C4-2B (cell line): ENCODE results near the gene ARL11.

Experiments
- ZFX ChIP-seq: fragments of 450-650 bp; IDR thresholded peaks from 2 replicates; pipeline ENCODE4 v1.6.1; 2017
- TF ChIP-seq, protein P1 (sequence below): fragments of 450-650 bp; conservative IDR thresholded peaks from 2 replicates; pipeline ENCODE4 v1.5.1; 2017; ENCODE audit warnings: mild to moderate bottlenecking

DNA sequence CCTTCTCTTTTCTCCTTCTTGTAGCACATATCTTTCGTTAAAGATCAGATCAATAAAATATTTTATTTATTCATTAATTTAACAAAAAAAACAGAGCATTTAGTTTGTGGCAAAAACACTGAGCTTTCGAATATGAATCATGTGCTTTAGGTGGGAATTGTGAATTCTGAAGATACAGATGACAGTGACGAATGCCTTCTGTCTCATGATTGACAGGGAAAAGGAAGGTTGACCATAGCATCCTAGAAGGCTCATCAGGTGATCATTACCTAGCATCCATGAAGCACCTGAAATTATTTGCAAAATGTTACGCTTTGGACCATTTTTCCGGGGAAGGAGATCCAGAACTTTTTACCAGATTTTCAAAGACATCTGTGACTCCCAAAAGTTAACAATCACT, 3.8 kb downstream of the ARL11 start:
- TF ChIP-seq, protein P1, sequence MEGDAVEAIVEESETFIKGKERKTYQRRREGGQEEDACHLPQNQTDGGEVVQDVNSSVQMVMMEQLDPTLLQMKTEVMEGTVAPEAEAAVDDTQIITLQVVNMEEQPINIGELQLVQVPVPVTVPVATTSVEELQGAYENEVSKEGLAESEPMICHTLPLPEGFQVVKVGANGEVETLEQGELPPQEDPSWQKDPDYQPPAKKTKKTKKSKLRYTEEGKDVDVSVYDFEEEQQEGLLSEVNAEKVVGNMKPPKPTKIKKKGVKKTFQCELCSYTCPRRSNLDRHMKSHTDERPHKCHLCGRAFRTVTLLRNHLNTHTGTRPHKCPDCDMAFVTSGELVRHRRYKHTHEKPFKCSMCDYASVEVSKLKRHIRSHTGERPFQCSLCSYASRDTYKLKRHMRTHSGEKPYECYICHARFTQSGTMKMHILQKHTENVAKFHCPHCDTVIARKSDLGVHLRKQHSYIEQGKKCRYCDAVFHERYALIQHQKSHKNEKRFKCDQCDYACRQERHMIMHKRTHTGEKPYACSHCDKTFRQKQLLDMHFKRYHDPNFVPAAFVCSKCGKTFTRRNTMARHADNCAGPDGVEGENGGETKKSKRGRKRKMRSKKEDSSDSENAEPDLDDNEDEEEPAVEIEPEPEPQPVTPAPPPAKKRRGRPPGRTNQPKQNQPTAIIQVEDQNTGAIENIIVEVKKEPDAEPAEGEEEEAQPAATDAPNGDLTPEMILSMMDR = no peak
- no peak for TF ChIP-seq ZFX
